PC-9 (cell line): ENCODE results near the gene MYO16. TPM values are rescaled to one million over a fixed set of nuclear protein-coding genes. Genes with fewer than 3 reads are reported as not detected.
"Not testable (repeated sequence)": the region's sequence is repeated elsewhere in the genome, so short reads cannot be mapped to it uniquely, and the experiment has no call there.

ENCODE experiments used
- BruUV-seq: library from RNA; stranded (reverse); fragments of 400-500 nt; replicated peaks from 2 replicates; lab custom pipeline; 2021; lab: Mats Ljungman, UMichigan
- CTCF ChIA-PET: fragments of 300-600 bp; sonication (Branson Sonifier 250); formaldehyde crosslinking; loops from one replicate; lab custom pipeline; 2022; ENCODE audit warnings: antibody characterized with exemption; lab: Charles Lee
- POLR2A ChIA-PET: fragments of 300-600 bp; sonication (Branson Sonifier 250); formaldehyde crosslinking; loops from one replicate; lab custom pipeline; 2022; ENCODE audit warnings: antibody characterized with exemption; ENCODE audit not compliant: unreplicated experiment; lab: Charles Lee
- DNase-seq, 2 experiments: peaks; one replicate each; pipeline versions ENCODE4 v3.0.0 to v3.0.0-alpha.2; 2015 to 2022; ENCODE audit warnings: mixed read lengths in 1 of 2
- H2AFZ ChIP-seq: fragments of 200-600 bp; sonication (generic); 2 replicates; pipeline ENCODE4 v1.8.1; 2017; ENCODE audit warnings: antibody characterized with exemption
- H3F3A ChIP-seq: fragments of 200-600 bp; sonication (generic); 2 replicates; pipeline ENCODE4 v1.8.1; 2017; ENCODE audit warnings: antibody characterized with exemption, mild to moderate bottlenecking, low read depth; ENCODE audit not compliant: insufficient read depth
- H3K27ac ChIP-seq: fragments of 200-600 bp; sonication (generic); 2 replicates; pipeline ENCODE4 v1.6.1; 2016; ENCODE audit warnings: mixed run types
- H3K27me3 ChIP-seq: fragments of 200-600 bp; sonication (generic); 2 replicates; pipeline ENCODE4 v1.6.1; 2016; ENCODE audit warnings: low read depth, mixed run types; ENCODE audit not compliant: insufficient read depth
- H3K36me3 ChIP-seq: fragments of 200-600 bp; sonication (generic); 2 replicates; pipeline ENCODE4 v1.6.1; 2016; ENCODE audit warnings: low read depth, mixed run types
- H3K4me1 ChIP-seq: fragments of 200-600 bp; sonication (generic); replicated peaks from 2 replicates; pipeline ENCODE4 v1.6.1; 2016; ENCODE audit warnings: mixed run types; ENCODE audit not compliant: insufficient read depth
- H3K4me2 ChIP-seq: fragments of 200-600 bp; sonication (generic); 2 replicates; pipeline ENCODE4 v1.6.1; 2017; ENCODE audit warnings: mixed run types
- H3K4me3 ChIP-seq: fragments of 200-600 bp; sonication (generic); 2 replicates; pipeline ENCODE4 v1.6.1; 2016; ENCODE audit warnings: mixed run types
- H3K79me2 ChIP-seq: fragments of 200-600 bp; sonication (generic); 2 replicates; pipeline ENCODE4 v1.6.1; 2017; ENCODE audit warnings: low read depth, mixed run types
- H3K9me2 ChIP-seq: fragments of 200-600 bp; sonication (generic); 2 replicates; pipeline ENCODE4 v1.8.1; 2017; ENCODE audit warnings: mild to moderate bottlenecking; ENCODE audit not compliant: insufficient read depth
- H3K9me3 ChIP-seq: fragments of 200-600 bp; sonication (generic); 2 replicates; pipeline ENCODE4 v1.8.1; 2016; ENCODE audit warnings: low read depth; ENCODE audit not compliant: insufficient read depth
- H4K20me1 ChIP-seq: fragments of 200-600 bp; sonication (generic); 2 replicates; pipeline ENCODE4 v1.8.1; 2017; ENCODE audit not compliant: insufficient read depth
- EZH2 ChIP-seq: fragments of 200-600 bp; sonication (generic); IDR thresholded peaks from 2 replicates; pipeline ENCODE4 v1.8.0; 2017; ENCODE audit warnings: antibody characterized with exemption, low read depth
- intact Hi-C: fragments of 100-400 bp; cut with micrococcal nuclease; formaldehyde crosslinking; loops from one replicate; pipeline ENCODE4 v1.10.0; 2022; ENCODE audit not compliant: unreplicated experiment
- total RNA-seq: library from RNA; stranded (reverse); gene quantifications from 2 replicates; pipeline ENCODE4 v1.2.3, GENCODE V29; 2021
- TF ChIP-seq, protein P1 (sequence below): fragments of 200-600 bp; sonication (generic); conservative IDR thresholded peaks from 2 replicates; pipeline ENCODE4 v1.6.1; 2017; ENCODE audit warnings: mixed run types, antibody characterized with exemption, mild to moderate bottlenecking, moderate library complexity

MYO16 gene
- total RNA-seq, 1 experiment from 2014 or later = 0.59 TPM

GRCh38 chr13:108903613-108904012, 274.2 kb downstream of the MYO16 start:
- no TSS peak for BruUV-seq
- Histone ChIP-seq H3K79me2 (no peaks in the 10 kb centered on the region), H3K27me3 (no peaks in the 10 kb centered on the region), H3K9me2 (no peaks in the 10 kb centered on the region), H3K27ac (no peak overlapping the region), H3F3A (peaks cover 7% of the 10 kb centered on the region; the same call in 1 of the 2 replicates), H3K4me3 (no peak overlapping the region), H3K9me3 (no peaks in the 10 kb centered on the region; the same call in 1 of the 2 replicates), H3K4me1 (peaks cover 11% of the 10 kb centered on the region; the same call in 1 of the 2 replicates), H2AFZ (no peak overlapping the region), H3K4me2 (no peak overlapping the region), H3K36me3 (no peaks in the 10 kb centered on the region), H4K20me1 (no peaks in the 10 kb centered on the region)
- TF ChIP-seq EZH2 = no peak
- TF ChIP-seq, protein P1, sequence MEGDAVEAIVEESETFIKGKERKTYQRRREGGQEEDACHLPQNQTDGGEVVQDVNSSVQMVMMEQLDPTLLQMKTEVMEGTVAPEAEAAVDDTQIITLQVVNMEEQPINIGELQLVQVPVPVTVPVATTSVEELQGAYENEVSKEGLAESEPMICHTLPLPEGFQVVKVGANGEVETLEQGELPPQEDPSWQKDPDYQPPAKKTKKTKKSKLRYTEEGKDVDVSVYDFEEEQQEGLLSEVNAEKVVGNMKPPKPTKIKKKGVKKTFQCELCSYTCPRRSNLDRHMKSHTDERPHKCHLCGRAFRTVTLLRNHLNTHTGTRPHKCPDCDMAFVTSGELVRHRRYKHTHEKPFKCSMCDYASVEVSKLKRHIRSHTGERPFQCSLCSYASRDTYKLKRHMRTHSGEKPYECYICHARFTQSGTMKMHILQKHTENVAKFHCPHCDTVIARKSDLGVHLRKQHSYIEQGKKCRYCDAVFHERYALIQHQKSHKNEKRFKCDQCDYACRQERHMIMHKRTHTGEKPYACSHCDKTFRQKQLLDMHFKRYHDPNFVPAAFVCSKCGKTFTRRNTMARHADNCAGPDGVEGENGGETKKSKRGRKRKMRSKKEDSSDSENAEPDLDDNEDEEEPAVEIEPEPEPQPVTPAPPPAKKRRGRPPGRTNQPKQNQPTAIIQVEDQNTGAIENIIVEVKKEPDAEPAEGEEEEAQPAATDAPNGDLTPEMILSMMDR = no peak
- CTCF ChIA-PET = no interaction called here
- POLR2A ChIA-PET = no interaction called here
- no peak for DNase-seq
- intact Hi-C loops = no loop called here

DNA sequence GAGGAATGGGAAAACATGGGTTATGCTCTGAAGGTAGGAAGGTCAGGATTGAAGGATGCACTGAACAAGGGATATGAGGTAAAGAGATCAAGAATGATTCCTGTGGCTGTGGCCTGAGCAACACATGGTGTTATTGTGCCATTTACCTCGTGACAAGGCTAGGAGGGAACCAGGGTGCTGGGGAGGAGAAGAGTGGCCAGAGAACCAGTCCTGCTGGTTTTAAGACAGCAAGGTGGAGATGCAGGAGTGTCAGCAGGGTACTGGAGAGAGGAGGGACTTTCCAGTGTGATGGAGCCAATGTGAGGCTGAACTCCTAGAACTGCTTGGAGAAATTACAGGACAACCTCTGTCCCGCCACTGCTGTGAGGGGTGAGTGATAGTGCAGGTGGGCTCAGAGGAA, 282.4 kb downstream of the MYO16 start:
- intact Hi-C loops = loop anchor here (10.0 kb wide), 2 partner anchors 1303 to 1533 kb away; no protein-coding TSS in a partner anchor
- ChIA-PET POLR2A (no interaction called here), CTCF (no interaction called here)
- H3K79me2 ChIP-seq = no peaks in the 10 kb centered on the region
- no peaks in the 10 kb centered on the region for H4K20me1 ChIP-seq
- BruUV-seq = no TSS peak
- no peak overlapping the region for H3K27ac ChIP-seq
- H3K4me1 ChIP-seq = peaks cover 37% of the 10 kb centered on the region
- H3K9me2 ChIP-seq = no peaks in the 10 kb centered on the region
- H3F3A ChIP-seq = peaks cover 19% of the 10 kb centered on the region
- H3K27me3 ChIP-seq = no peaks in the 10 kb centered on the region
- H3K4me2 ChIP-seq = peak overlapping the region; percentile 20
- TF ChIP-seq, protein P1 = no peak
- H3K36me3 ChIP-seq = no peaks in the 10 kb centered on the region
- peak; percentile 49 to 71 for DNase-seq
- H2AFZ ChIP-seq = peak overlapping the region; percentile 44; the same call in 1 of the 2 replicates
- H3K4me3 ChIP-seq = no peak overlapping the region
- no peaks in the 10 kb centered on the region for H3K9me3 ChIP-seq

DNA sequence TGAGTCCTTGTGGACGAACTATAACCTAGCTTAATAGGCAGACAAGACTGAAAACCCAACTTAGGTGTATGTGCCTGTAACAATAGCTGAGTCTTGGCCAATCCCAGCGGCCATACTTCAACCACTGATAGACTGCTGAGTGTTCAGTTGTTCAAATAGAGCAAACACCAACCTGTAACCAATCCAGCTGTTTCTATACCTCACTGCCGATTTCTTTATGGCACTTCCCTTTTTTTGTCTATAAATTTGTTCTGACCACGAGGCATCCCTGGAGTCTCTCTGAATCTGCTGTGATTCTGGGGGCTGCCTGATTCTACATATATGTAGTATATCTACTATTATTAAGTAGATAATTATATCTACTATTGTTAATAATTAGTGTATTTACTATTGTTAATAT, 284.3 kb downstream of the MYO16 start:
- CTCF ChIA-PET, H2AFZ ChIP-seq, BruUV-seq, H3K9me2 ChIP-seq, H3K79me2 ChIP-seq, H3K27ac ChIP-seq, H3K4me3 ChIP-seq, H3K9me3 ChIP-seq, H4K20me1 ChIP-seq, H3K36me3 ChIP-seq, H3K4me2 ChIP-seq, DNase-seq, H3K27me3 ChIP-seq: not testable (repeated sequence)
- POLR2A ChIA-PET = interaction anchor here (0.7 kb wide), 1 partner anchor 106 kb away, joined by 3 read pairs; no protein-coding TSS in a partner anchor
- intact Hi-C loops = loop anchor here (2.0 to 10.0 kb wide), 5 partner anchors 873 to 1531 kb away; partner anchors contain the start of gene IRS2
- peaks cover 22% of the 10 kb centered on the region for H3F3A ChIP-seq
- peaks cover 40% of the 10 kb centered on the region for H3K4me1 ChIP-seq
